T1000 (cell line): Measurements from ENCODE around the gene NPNT.
"Not testable (repeated sequence)": the region's sequence is repeated elsewhere in the genome, so short reads cannot be mapped to it uniquely, and the experiment has no call there.

Source experiments
- DNase-seq: peaks from one replicate; lab custom pipeline; 2025; ENCODE audit warnings: mixed read lengths; lab: John Stamatoyannopoulos, UW

NPNT gene

GRCh38 chr4:105894660-105895582, at the start of gene NPNT:
TSS of gene NPNT (plus strand) at chr4:105895471. CDS start at chr4:105895653, 182 bp downstream.
- no peak for DNase-seq

GRCh38 chr4:105845559-105845958, 49.7 kb upstream of the NPNT start:
- no peak for DNase-seq

- not testable (repeated sequence) for DNase-seq
Observed at GRCh38 chr4:105848359-105848758, 46.9 kb upstream of the NPNT start.

GRCh38 chr4:105851196-105851595, 44.1 kb upstream of the NPNT start:
- no peak for DNase-seq

GRCh38 chr4:105852230-105852629, 43.0 kb upstream of the NPNT start:
- not testable (repeated sequence) for DNase-seq

- no peak for DNase-seq
Observed at GRCh38 chr4:105858466-105859040, 36.7 kb upstream of the NPNT start.

GRCh38 chr4:105859233-105859632, 36.0 kb upstream of the NPNT start:
- DNase-seq: no peak

- DNase-seq: no peak
Observed at GRCh38 chr4:105870963-105871362, 24.3 kb upstream of the NPNT start.

- no peak for DNase-seq
Observed at GRCh38 chr4:105871997-105872396, 23.3 kb upstream of the NPNT start.

- no peak for DNase-seq
Observed at GRCh38 chr4:105875233-105875632, 20.0 kb upstream of the NPNT start.

GRCh38 chr4:105878668-105879067, 16.6 kb upstream of the NPNT start:
- DNase-seq: no peak

- no peak for DNase-seq
Observed at GRCh38 chr4:105887508-105887907, 7.8 kb upstream of the NPNT start.

- DNase-seq: no peak
Observed at GRCh38 chr4:105895583-105896460, 551 bp downstream of the NPNT start.

GRCh38 chr4:105896461-105896942, 1.2 kb downstream of the NPNT start:
- no peak for DNase-seq

- DNase-seq: no peak
Observed at GRCh38 chr4:105896984-105897775, 1.9 kb downstream of the NPNT start.

- no peak for DNase-seq
Observed at GRCh38 chr4:105900541-105900940, 5.3 kb downstream of the NPNT start.

GRCh38 chr4:105902550-105903262, 7.4 kb downstream of the NPNT start:
- no peak for DNase-seq

- DNase-seq: no peak
Observed at GRCh38 chr4:105909787-105910281, 14.6 kb downstream of the NPNT start.

GRCh38 chr4:105911426-105911825, 16.2 kb downstream of the NPNT start:
- DNase-seq: no peak

GRCh38 chr4:105912633-105913032, 17.4 kb downstream of the NPNT start:
- DNase-seq: no peak
